Forelimb muscle (tissue), 1 donor: ENCODE measurements around the gene AGPAT4. TPM values are rescaled to one million over a fixed set of nuclear protein-coding genes. Genes with fewer than 3 reads are reported as not detected.

Experiments
- DNase-seq: peaks from one replicate; pipeline ENCODE4 v3.0.0-alpha.2; 2013; ENCODE audit warnings: low read depth
- polyA plus RNA-seq: library from polyadenylated mRNA; unstranded; fragments of 120-200 nt; gene quantifications from one replicate; pipeline ENCODE4 v1.2.1, GENCODE V29; 2013; ENCODE audit not compliant: insufficient read length

The AGPAT4 gene
- polyA plus RNA-seq, 1 donor, result 9.8 TPM

- no peak for DNase-seq
These were observed 162.6 kb downstream of the AGPAT4 start for GRCh38 chr6:161111261-161111660.

- no peak for DNase-seq
These were observed 163.7 kb downstream of the AGPAT4 start for GRCh38 chr6:161110028-161110779.

- no peak for DNase-seq
These were observed 164.5 kb downstream of the AGPAT4 start for GRCh38 chr6:161109366-161109765.

- DNase-seq, result no peak
These were observed 164.9 kb downstream of the AGPAT4 start for GRCh38 chr6:161108916-161109315.

GRCh38 chr6:161107779-161108730, 165.8 kb downstream of the AGPAT4 start:
- no peak for DNase-seq

- no peak for DNase-seq
These were observed 168.5 kb downstream of the AGPAT4 start for GRCh38 chr6:161105408-161105807.

- DNase-seq, result no peak
These were observed 168.9 kb downstream of the AGPAT4 start for GRCh38 chr6:161104966-161105365.

GRCh38 chr6:161103475-161103874, 170.4 kb downstream of the AGPAT4 start:
- DNase-seq, result no peak

- DNase-seq, result no peak
These were observed 172.3 kb downstream of the AGPAT4 start for GRCh38 chr6:161101517-161101916.

- no peak for DNase-seq
These were observed 173.8 kb downstream of the AGPAT4 start for GRCh38 chr6:161100072-161100471.

- no peak for DNase-seq
These were observed 177.9 kb downstream of the AGPAT4 start for GRCh38 chr6:161095916-161096315.

GRCh38 chr6:161094955-161095354, 178.9 kb downstream of the AGPAT4 start:
- no peak for DNase-seq

- DNase-seq, result no peak
These were observed 181.7 kb downstream of the AGPAT4 start for GRCh38 chr6:161091972-161092701.

- no peak for DNase-seq
These were observed 182.7 kb downstream of the AGPAT4 start for GRCh38 chr6:161091151-161091550.

GRCh38 chr6:161088676-161089328, 185.1 kb downstream of the AGPAT4 start:
- DNase-seq, result no peak

- DNase-seq, result no peak
These were observed 188.6 kb downstream of the AGPAT4 start for GRCh38 chr6:161085246-161085645.

GRCh38 chr6:161082215-161082614, 191.6 kb downstream of the AGPAT4 start:
- DNase-seq, result no peak

GRCh38 chr6:161080263-161080970, 193.4 kb downstream of the AGPAT4 start:
- no peak for DNase-seq
